Mammary epithelial cell (primary cell): ENCODE measurements around the gene LIN37.

Source experiments
- CTCF ChIP-seq, 2 donors: IDR thresholded peaks in 1 of 2; conservative IDR thresholded peaks in 1 of 2; 2 replicates each; pipeline ENCODE4 v1.5.1; 2011 to 2012; ENCODE audit warnings: inconsistent platforms in 2 of 2, low read length in 2 of 2, mild to moderate bottlenecking in 2 of 2, control low read depth in 1 of 2, low read depth in 1 of 2; ENCODE audit not compliant: insufficient read depth in 1 of 2; ENCODE audit errors: extremely low read depth in 1 of 2
- EZH2 ChIP-seq: IDR thresholded peaks from 2 replicates; pipeline ENCODE4 v1.6.1; 2012; ENCODE audit warnings: low read length, inconsistent platforms, borderline replicate concordance

GRCh38 chr19:35702223-35703012, 46.0 kb upstream of the LIN37 start:
- no peak for TF ChIP-seq EZH2
- no peak for TF ChIP-seq CTCF (conservative IDR thresholded peaks at IDR 0.05 in 1 of 2, IDR thresholded peaks at IDR 0.05 in 1 of 2; ENCODE audit: extremely low read depth in 1 of 2, insufficient read depth in 1 of 2, low read depth in 1 of 2, low read length in 2 of 2)
